Fibroblast of villous mesenchyme (primary cell): ENCODE results near the gene TNN. TPM values are rescaled to one million over a fixed set of nuclear protein-coding genes. Genes with fewer than 3 reads are reported as not detected.

Experiments used
- DNase-seq: peaks from one replicate; pipeline ENCODE4 v3.0.0-alpha.2; 2010; ENCODE audit warnings: low read depth
- H3K4me3 ChIP-seq: 2 replicates; pipeline ENCODE4 v1.5.1; 2011; ENCODE audit warnings: low read depth, mild to moderate bottlenecking, low read length
- CTCF ChIP-seq: IDR thresholded peaks from 2 replicates; pipeline ENCODE4 v1.5.1; 2012; ENCODE audit warnings: low read depth, mild to moderate bottlenecking, low read length; ENCODE audit not compliant: insufficient read depth
- total RNA-seq: library from RNA; depleted of rRNA; stranded (reverse); fragments of >200 nt; gene quantifications from 2 replicates; pipeline ENCODE4 v1.2.3, GENCODE V29; 2012

Gene TNN
- total RNA-seq, 1 donor = not detected

GRCh38 chr1:175045097-175045496, 22.5 kb upstream of the TNN start:
- H3K4me3 ChIP-seq = no peak overlapping the region
- TF ChIP-seq CTCF = no peak
- no peak for DNase-seq

- TF ChIP-seq CTCF = no peak
- no peak overlapping the region for H3K4me3 ChIP-seq
Measured at GRCh38 chr1:175045519-175045918, 22.1 kb upstream of the TNN start.

GRCh38 chr1:175050992-175051391, 16.6 kb upstream of the TNN start:
- no peak for TF ChIP-seq CTCF
- no peak for DNase-seq
- H3K4me3 ChIP-seq = no peak overlapping the region

More at GRCh38 chr1:175045519-175045918, 22.1 kb upstream of the TNN start:
- no peak for DNase-seq

GRCh38 chr1:175054736-175055135, 12.9 kb upstream of the TNN start:
- TF ChIP-seq CTCF = no peak
- no peak for DNase-seq

GRCh38 chr1:175062339-175062738, 5.3 kb upstream of the TNN start:
- no peak overlapping the region for H3K4me3 ChIP-seq
- DNase-seq = no peak
- TF ChIP-seq CTCF = no peak

More at GRCh38 chr1:175054736-175055135, 12.9 kb upstream of the TNN start:
- H3K4me3 ChIP-seq = no peak overlapping the region

GRCh38 chr1:175062858-175063257, 4.8 kb upstream of the TNN start:
- DNase-seq = no peak
- H3K4me3 ChIP-seq = no peak overlapping the region
- TF ChIP-seq CTCF = no peak

- no peak for DNase-seq
- no peak for TF ChIP-seq CTCF
- H3K4me3 ChIP-seq = no peak overlapping the region
Measured at GRCh38 chr1:175070818-175071217, 3.2 kb downstream of the TNN start.
